Liver (tissue), 9 donors: ENCODE measurements around the gene CELF2. TPM values are rescaled to one million over a fixed set of nuclear protein-coding genes. Genes with fewer than 3 reads are reported as not detected.

Experiments used
- DNase-seq: peaks from one replicate; pipeline ENCODE4 v3.0.0-alpha.2; 2017; ENCODE audit warnings: low spot score
- H3K27ac ChIP-seq, 2 donors: one replicate each; pipeline ENCODE4 v1.7.0; 2013; ENCODE audit warnings: inconsistent platforms in 2 of 2, low read length in 2 of 2, control low read depth in 1 of 2, low read depth in 1 of 2, mild to moderate bottlenecking in 1 of 2
- H3K27me3 ChIP-seq, 4 donors: one replicate each; pipeline versions ENCODE4 v1.6.1 to v1.7.0; 2013; ENCODE audit warnings: low read length in 3 of 4, inconsistent platforms in 1 of 4, mild to moderate bottlenecking in 1 of 4, moderate library complexity in 1 of 4; ENCODE audit not compliant: control insufficient read depth in 4 of 4, insufficient read depth in 4 of 4
- H3K36me3 ChIP-seq, 4 donors: one replicate each; pipeline versions ENCODE4 v1.6.1 to v1.7.0; 2013; ENCODE audit warnings: low read length in 3 of 4, mild to moderate bottlenecking in 3 of 4, low read depth in 1 of 4, moderate library complexity in 1 of 4; ENCODE audit not compliant: control insufficient read depth in 4 of 4, insufficient read depth in 3 of 4
- H3K4me1 ChIP-seq, 4 donors: one replicate each; pipeline versions ENCODE4 v1.6.1 to v1.7.0; 2013; ENCODE audit warnings: low read length in 3 of 4, mild to moderate bottlenecking in 3 of 4, moderate library complexity in 1 of 4; ENCODE audit not compliant: control insufficient read depth in 4 of 4, insufficient read depth in 4 of 4
- H3K4me3 ChIP-seq, 3 donors: one replicate each; pipeline versions ENCODE4 v1.6.1 to v1.7.0; 2013; ENCODE audit warnings: low read length in 3 of 3, control low read depth in 1 of 3, low read depth in 1 of 3, mild to moderate bottlenecking in 1 of 3
- H3K9ac ChIP-seq, 2 donors: one replicate each; pipeline ENCODE4 v1.7.0; 2013; ENCODE audit warnings: low read length in 2 of 2, mild to moderate bottlenecking in 2 of 2, moderate library complexity in 2 of 2, control low read depth in 1 of 2, low read depth in 1 of 2
- H3K9me3 ChIP-seq, 4 donors: one replicate each; pipeline versions ENCODE4 v1.6.1 to v1.7.0; 2013; ENCODE audit warnings: low read length in 3 of 4; ENCODE audit not compliant: control insufficient read depth in 4 of 4
- CTCF ChIP-seq: fragments of 150-350 bp; IDR thresholded peaks from 2 replicates; pipeline ENCODE4 v1.5.1; 2017; ENCODE audit warnings: improper control_type of control experiment, low read depth, low read length; ENCODE audit not compliant: missing input control
- EGR1 ChIP-seq, 2 donors: IDR thresholded peaks; 2 replicates each; pipeline ENCODE4 v1.6.1; 2016 to 2018; ENCODE audit warnings: antibody characterized with exemption in 2 of 2, low read depth in 2 of 2
- FOXA1 ChIP-seq: IDR thresholded peaks from 2 replicates; pipeline ENCODE4 v1.6.1; 2016; ENCODE audit warnings: antibody characterized with exemption
- HNF4A ChIP-seq, 2 donors: conservative IDR thresholded peaks; 2 replicates each; pipeline ENCODE4 v1.6.1; 2016; ENCODE audit warnings: antibody characterized with exemption in 2 of 2, mild to moderate bottlenecking in 2 of 2
- JUND ChIP-seq, 2 donors: IDR thresholded peaks; 2 replicates each; pipeline ENCODE4 v1.6.1; 2016; ENCODE audit warnings: antibody characterized with exemption in 2 of 2
- NR2F2 ChIP-seq: IDR thresholded peaks from 2 replicates; pipeline ENCODE4 v1.6.1; 2016; ENCODE audit warnings: antibody characterized with exemption
- RAD21 ChIP-seq, 2 donors: IDR thresholded peaks; 2 replicates each; pipeline ENCODE4 v1.6.1; 2016; ENCODE audit warnings: antibody characterized with exemption in 2 of 2, mild to moderate bottlenecking in 2 of 2
- TAF1 ChIP-seq: conservative IDR thresholded peaks from 2 replicates; pipeline ENCODE4 v1.6.1; 2016; ENCODE audit warnings: antibody characterized with exemption, mild to moderate bottlenecking
- YY1 ChIP-seq: IDR thresholded peaks from 2 replicates; pipeline ENCODE4 v1.6.1; 2016; ENCODE audit warnings: antibody characterized with exemption, mild to moderate bottlenecking
- WGBS: extraction: QIAGEN DNeasy Blood & Tissue Kit; methylation state at CpG from one replicate; pipeline ENCODE4 v1.1.7; 2013; 5-methylcytosine and 5-hydroxymethylcytosine counted together
- polyA plus RNA-seq, 2 donors: library from polyadenylated mRNA; stranded (reverse) in 1 of 2; unstranded in 1 of 2; fragments of 200-250 nt in 1 of 2; fragments of >200 nt in 1 of 2; fragmentation: Nextera tagmentation in 1 of 2; extraction: Ambion mirVana in 1 of 2; gene quantifications; one replicate each; pipeline versions ENCODE4 v1.2.1 to v1.2.3, GENCODE V29; 2013 to 2015
- total RNA-seq, 2 donors: library from RNA; depleted of rRNA; stranded (reverse); fragments of >200 nt; gene quantifications; one replicate each; pipeline ENCODE4 v1.2.3, GENCODE V29; 2014
- donor health status: healthy.
- donor health status: healthy.
- donor health status: healthy.
- donor health status: healthy.
- donor health status: healthy.

CELF2 gene
- total and polyA plus RNA-seq, 4 donors: 1.4 to 8.5 (median 5.6) TPM

DNA sequence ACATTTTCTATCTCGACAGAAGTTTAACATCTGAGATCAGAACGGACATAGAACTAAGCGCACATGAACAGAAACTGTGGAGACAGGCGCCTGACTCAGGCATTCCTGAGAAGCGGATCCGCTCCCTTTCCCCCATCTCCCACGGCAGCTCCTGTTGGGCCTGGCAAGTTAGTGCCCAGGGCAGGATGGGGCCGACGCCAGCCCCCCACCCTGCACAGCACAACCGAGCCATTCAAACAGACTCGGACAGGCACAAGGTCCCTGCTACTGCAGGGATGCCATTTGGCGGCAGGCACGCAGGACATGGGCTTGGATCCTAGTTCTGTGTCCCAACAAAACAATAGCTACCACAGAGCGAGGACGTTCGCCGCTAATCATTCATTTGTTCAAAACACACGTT is 322.0 kb downstream of the CELF2 start (continued):
- TF ChIP-seq HNF4A (conservative IDR thresholded peaks at IDR 0.05): no peak

GRCh38 chr10:11341283-11341960 is 323.8 kb downstream of the CELF2 start:
- Histone ChIP-seq H3K27me3 (peaks cover 0 to 2% (median 0%) of the 10 kb centered on the region in 4 donors), H3K9me3 (no peaks in the 10 kb centered on the region), H3K4me1 (no peaks in the 10 kb centered on the region), H3K27ac (no peak overlapping the region), H3K4me3 (no peak overlapping the region), H3K36me3 (no peaks in the 10 kb centered on the region), H3K9ac (no peak overlapping the region)
- WGBS: 57% methylated on average over 5 of the region's 5 CpGs
- TF ChIP-seq YY1: no peak
- TF ChIP-seq HNF4A (conservative IDR thresholded peaks at IDR 0.05): peak; percentile 37 to 63
- no peak for DNase-seq

DNA sequence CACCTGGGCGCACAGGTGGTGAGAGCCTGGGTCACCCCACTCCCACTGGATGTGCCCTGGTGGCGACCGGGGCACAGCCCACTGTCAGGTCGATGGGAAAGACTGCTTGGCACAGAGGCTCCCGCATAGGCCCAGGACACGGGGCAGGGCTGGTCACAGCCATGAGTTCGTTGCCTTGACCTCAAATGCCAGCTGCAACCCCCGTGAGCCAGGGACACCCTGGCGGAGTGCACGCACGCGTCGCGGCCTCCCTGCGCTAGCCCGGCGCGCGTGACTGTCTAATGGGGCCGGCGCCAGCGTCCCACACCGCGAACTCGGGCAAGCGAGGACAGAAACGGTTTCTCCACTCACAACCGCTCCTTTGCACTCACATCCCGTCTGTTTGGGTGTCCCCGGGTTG is 326.4 kb downstream of the CELF2 start:
- Histone ChIP-seq H3K9me3 (no peaks in the 10 kb centered on the region), H3K4me3 (no peak overlapping the region), H3K27me3 (no peaks in the 10 kb centered on the region), H3K27ac (no peak overlapping the region), H3K4me1 (no peaks in the 10 kb centered on the region), H3K9ac (no peak overlapping the region), H3K36me3 (no peaks in the 10 kb centered on the region)
- 93% methylated on average over 30 of the region's 30 CpGs for WGBS
- DNase-seq: no peak
- TF ChIP-seq RAD21 (IDR thresholded peaks at IDR 0.05): no peak

GRCh38 chr10:11344550-11344949 is 326.9 kb downstream of the CELF2 start:
- no peak overlapping the region for H3K9ac ChIP-seq
- WGBS: 81% methylated on average over 28 of the region's 28 CpGs
- no peaks in the 10 kb centered on the region for H3K4me1 ChIP-seq
- H3K9me3 ChIP-seq: no peaks in the 10 kb centered on the region
- no peaks in the 10 kb centered on the region for H3K27me3 ChIP-seq
- no peak overlapping the region for H3K4me3 ChIP-seq
- no peak for DNase-seq
- TF ChIP-seq FOXA1: no peak
- no peak for TF ChIP-seq TAF1
- no peak for TF ChIP-seq RAD21 (IDR thresholded peaks at IDR 0.05)
- no peak for TF ChIP-seq NR2F2
- no peak for TF ChIP-seq JUND (IDR thresholded peaks at IDR 0.05)
- TF ChIP-seq EGR1 (IDR thresholded peaks at IDR 0.05; ENCODE audit: low read depth in 2 of 2): no peak
- no peak for TF ChIP-seq CTCF
- no peak overlapping the region for H3K27ac ChIP-seq
- no peaks in the 10 kb centered on the region for H3K36me3 ChIP-seq
